Spleen (tissue), 7 donors: ENCODE data around the gene STIM1.

Source experiments
- POLR2A ChIP-seq, 3 donors: fragments of 450-650 bp; IDR thresholded peaks; one replicate each; pipeline ENCODE4 v1.5.1; 2017; ENCODE audit warnings: antibody characterized with exemption in 3 of 3, mild to moderate bottlenecking in 1 of 3
- POLR2AphosphoS5 ChIP-seq, 3 donors: sonication (generic); formaldehyde crosslinking; IDR thresholded peaks; one replicate each; pipeline ENCODE4 v1.5.1; 2017; ENCODE audit warnings: antibody characterized with exemption in 3 of 3
- TF ChIP-seq, protein P1 (sequence below), 11 experiments: fragments of 200-600 bp in 7 of 11; fragments of 450-650 bp in 4 of 11; sonication (generic) in 4 of 11; IDR thresholded peaks in 8 of 11; conservative IDR thresholded peaks in 3 of 11; 1 replicate in 7 of 11; 2 replicates in 4 of 11; pipeline versions ENCODE4 v1.4.0 to v1.8.0; 2016 to 2021; ENCODE audit warnings: antibody characterized with exemption in 11 of 11, inconsistent platforms in 4 of 11, mild to moderate bottlenecking in 1 of 11
- donor health status: DM: no; HTN: no; CAD: no; lungs with moderate emphysema.
- donor health status: DM: no; HTN: no; CAD: no.
- donor health status: DM: no; HTN: no; CAD: no.

GRCh38 chr11:3916962-3917361 lies 61.5 kb downstream of the STIM1 start:
- TF ChIP-seq POLR2A (IDR thresholded peaks at IDR 0.05) (no peak), POLR2AphosphoS5 (IDR thresholded peaks at IDR 0.05) (no peak)
- TF ChIP-seq, protein P1, sequence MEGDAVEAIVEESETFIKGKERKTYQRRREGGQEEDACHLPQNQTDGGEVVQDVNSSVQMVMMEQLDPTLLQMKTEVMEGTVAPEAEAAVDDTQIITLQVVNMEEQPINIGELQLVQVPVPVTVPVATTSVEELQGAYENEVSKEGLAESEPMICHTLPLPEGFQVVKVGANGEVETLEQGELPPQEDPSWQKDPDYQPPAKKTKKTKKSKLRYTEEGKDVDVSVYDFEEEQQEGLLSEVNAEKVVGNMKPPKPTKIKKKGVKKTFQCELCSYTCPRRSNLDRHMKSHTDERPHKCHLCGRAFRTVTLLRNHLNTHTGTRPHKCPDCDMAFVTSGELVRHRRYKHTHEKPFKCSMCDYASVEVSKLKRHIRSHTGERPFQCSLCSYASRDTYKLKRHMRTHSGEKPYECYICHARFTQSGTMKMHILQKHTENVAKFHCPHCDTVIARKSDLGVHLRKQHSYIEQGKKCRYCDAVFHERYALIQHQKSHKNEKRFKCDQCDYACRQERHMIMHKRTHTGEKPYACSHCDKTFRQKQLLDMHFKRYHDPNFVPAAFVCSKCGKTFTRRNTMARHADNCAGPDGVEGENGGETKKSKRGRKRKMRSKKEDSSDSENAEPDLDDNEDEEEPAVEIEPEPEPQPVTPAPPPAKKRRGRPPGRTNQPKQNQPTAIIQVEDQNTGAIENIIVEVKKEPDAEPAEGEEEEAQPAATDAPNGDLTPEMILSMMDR (IDR thresholded peaks at IDR 0.05 in 8 of 11, conservative IDR thresholded peaks at IDR 0.05 in 3 of 11) = no peak
